Choroid plexus epithelial cell (primary cell): Measurements from ENCODE around the gene SUSD6.

ENCODE experiments used
- DNase-seq: peaks from one replicate; pipeline ENCODE4 v3.0.0-alpha.2; 2010; ENCODE audit warnings: low read depth
- H3K4me3 ChIP-seq: 2 replicates; pipeline ENCODE4 v1.5.1; 2011; ENCODE audit warnings: low read depth, mild to moderate bottlenecking, control low read depth, low read length, moderate library complexity
- TF ChIP-seq, protein P1 (sequence below): conservative IDR thresholded peaks from 2 replicates; pipeline ENCODE4 v1.5.1; 2011; ENCODE audit warnings: low read depth, mild to moderate bottlenecking, control low read depth, inconsistent platforms, low read length, moderate library complexity

The SUSD6 gene

DNA sequence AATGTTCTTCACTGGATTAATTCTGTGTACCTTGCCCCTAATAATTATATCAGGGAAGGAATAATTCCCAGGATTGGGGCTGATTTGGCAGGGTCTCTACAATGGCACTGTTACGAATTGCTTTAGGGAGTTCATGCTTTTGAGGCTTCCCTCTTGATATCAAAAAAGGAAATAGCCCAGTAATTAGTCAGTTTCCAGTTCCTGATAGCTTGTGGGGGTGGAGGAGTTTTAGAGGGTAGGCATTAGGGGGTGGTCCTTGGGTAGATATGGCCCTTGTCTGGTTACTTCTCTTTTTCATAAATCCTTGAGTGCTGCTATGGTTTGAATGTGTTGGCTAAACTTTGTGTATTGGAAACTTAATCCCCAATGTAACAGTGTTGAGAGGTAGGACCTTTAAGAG lies 149.4 kb downstream of the SUSD6 start:
- TF ChIP-seq, protein P1, sequence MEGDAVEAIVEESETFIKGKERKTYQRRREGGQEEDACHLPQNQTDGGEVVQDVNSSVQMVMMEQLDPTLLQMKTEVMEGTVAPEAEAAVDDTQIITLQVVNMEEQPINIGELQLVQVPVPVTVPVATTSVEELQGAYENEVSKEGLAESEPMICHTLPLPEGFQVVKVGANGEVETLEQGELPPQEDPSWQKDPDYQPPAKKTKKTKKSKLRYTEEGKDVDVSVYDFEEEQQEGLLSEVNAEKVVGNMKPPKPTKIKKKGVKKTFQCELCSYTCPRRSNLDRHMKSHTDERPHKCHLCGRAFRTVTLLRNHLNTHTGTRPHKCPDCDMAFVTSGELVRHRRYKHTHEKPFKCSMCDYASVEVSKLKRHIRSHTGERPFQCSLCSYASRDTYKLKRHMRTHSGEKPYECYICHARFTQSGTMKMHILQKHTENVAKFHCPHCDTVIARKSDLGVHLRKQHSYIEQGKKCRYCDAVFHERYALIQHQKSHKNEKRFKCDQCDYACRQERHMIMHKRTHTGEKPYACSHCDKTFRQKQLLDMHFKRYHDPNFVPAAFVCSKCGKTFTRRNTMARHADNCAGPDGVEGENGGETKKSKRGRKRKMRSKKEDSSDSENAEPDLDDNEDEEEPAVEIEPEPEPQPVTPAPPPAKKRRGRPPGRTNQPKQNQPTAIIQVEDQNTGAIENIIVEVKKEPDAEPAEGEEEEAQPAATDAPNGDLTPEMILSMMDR: no peak
- H3K4me3 ChIP-seq: no peak overlapping the region
- DNase-seq: no peak

DNA sequence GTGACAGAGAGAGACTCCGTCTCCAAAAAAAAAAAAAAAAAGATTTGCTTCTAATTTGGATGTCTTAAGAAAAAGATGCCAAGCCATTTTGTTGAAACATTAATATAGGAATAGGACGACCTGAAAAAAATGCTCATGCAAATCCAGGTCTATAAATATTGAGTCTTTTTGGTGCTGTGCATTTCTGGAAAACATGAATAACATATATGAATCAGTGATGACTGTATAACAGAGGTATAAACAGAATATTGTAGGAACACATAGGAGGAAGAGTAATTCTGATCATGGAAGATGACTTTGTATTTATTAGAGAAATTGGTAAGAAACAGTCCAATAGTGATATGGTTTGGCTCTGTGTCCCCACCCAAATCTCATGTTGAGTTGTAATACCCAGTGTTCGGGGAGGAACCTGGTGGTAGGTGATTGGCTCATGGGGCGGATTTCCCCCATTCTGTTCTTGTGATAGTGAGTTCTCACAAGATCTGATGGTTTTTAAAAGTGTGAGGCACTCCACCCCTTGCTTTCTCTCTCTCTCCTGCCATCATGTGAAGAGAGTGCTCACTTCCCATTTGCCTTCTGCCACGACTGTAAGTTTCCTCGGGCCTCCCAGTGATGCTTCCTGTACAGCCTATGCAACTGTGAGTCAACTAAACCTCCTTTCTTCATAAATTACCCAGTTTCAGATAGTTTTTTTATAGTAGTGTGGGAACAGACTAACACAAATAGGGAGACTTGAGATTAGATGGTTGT lies 152.5 kb downstream of the SUSD6 start:
- TF ChIP-seq, protein P1: no peak
- DNase-seq: no peak

More for the DNA sequence above, 152.5 kb downstream of the SUSD6 start:
- no peak overlapping the region for H3K4me3 ChIP-seq
